ENCODE measurements around the gene CXXC1.
"Not testable (repeated sequence)": the region's sequence is repeated elsewhere in the genome, so short reads cannot be mapped to it uniquely, and the experiment has no call there.

CXXC1 gene

DNA sequence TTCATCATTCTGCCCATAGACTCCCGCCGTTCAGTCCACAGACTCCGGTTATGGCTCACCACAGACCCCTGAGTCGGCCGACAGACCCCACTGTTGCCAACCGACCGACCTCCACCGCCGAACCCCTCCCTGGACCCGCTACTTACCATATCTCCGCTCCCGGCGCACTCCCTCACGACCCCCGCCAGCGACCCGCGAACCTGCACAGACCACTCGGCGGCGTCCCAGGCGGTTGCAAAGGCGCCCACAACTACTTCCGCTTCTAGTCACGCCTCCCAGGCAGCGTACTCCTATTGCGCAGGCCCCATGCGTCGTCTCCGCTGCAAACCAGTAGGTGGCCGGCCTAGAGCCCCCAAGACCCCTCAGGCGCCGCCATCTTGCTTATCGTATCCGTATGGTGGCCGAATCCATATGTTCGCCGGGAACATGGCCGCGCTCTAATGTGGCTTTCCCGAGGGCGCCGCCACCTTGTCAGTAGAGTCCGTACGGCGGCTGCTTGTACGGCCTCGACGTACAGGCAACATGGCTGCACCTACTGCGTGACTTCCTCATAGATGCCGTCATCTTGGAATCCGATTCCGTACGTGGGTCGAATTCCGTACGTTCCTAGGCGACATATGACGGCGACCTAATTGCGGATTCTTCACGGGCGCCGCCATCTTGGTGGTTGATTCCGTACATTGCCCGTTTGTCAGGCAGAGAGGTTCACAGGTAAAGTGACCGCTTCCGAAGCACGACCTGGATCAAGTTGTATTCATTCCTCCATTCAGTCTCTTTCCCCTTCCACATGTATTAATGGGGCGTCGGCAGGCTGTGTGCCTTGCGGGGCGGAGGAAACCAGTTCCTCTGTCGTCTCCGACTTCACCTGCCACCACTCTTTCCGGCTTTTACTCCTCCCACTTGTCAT is at the start of gene CXXC1:
Gene CXXC1, minus strand, starts transcription at position 252 of the 907 bp plus-strand sequence. Its CDS starts 103 bp downstream, at position 149.
- DNase-seq = peak; percentile 98

DNA sequence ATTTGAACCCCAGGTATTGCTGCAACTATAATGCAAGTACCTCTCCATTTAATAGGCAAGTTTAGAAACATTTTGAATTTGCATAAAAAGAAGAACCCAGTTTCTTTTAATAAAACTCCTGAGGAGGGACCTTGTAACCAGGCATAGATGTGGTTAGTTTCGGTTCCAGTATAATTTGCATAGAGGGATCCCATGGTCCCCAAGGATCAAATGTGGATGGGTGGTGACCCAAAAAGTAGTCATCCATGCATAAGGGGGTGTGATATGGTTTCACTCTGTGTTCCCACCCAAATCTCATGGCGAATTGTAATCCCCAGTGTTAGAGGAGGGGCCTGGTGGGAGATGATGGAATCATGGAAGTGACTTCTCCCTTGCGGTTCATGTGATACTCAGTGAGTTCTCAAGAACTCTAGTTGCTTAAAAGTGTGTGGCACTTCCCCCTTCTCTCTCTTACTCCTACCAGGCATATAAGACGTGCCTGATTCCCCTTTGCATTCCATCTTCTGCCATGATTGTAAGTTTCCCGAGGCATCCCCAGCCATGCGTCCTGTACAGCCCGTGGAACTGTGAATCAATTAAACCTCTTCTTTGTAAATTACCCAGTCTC is 47.2 kb upstream of the CXXC1 start:
- DNase-seq = no peak

DNA sequence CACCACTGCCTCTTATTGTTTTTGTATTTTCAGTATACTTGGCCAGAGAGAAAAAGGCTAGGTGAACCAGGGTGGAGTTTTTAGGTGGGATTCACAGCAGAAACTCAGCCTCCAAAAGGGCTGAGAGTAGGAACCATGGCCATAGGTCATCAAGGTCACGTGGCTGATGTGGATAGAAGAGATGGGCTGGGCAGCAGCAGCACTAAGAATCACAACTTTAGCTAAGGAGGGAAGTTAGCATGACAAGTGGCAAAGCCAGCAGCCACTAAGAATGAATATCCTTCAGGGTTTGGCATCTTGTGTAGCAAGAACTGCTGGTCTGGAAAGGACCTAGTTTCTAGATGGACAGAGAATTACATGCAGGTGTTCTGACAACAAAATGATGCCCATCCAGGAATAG is 44.2 kb upstream of the CXXC1 start:
- DNase-seq = no peak

DNA sequence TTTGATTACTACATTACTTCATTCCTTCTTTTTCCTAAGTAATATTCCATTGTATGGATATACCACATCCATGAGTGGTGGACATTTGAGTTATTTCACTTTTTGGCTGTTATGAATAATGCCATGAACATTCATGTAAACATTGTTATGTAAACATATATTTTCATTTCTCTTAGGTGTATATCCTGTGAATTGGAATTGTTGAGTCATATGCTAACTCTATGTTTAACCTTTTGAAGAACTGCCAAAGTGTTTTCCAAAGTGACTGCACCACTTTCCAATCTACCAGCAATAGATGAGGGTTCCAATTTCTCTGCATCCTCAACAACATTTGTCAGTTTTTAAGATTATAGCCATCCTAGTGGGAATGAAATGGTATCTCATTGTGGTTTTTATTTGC is 42.7 kb upstream of the CXXC1 start:
- DNase-seq = no peak

DNA sequence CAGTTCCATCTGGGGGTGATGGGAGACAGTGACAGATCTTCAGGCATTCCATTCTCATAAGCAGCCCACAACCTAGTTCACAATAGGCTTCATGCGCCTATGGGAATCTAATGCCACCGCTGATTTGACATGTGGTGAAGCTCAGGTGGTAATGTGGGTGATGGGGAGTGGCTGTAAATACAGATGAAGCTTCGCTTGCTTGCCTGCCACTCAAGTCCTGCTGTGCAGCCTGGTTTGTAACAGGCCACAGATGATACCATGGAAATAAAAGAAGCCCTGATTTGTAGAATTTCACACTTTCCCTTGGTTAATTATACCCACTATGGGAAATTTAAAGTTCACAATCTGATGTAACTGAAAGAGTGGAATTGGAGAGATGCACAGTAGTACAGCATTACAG is 40.5 kb upstream of the CXXC1 start:
- DNase-seq = no peak

DNA sequence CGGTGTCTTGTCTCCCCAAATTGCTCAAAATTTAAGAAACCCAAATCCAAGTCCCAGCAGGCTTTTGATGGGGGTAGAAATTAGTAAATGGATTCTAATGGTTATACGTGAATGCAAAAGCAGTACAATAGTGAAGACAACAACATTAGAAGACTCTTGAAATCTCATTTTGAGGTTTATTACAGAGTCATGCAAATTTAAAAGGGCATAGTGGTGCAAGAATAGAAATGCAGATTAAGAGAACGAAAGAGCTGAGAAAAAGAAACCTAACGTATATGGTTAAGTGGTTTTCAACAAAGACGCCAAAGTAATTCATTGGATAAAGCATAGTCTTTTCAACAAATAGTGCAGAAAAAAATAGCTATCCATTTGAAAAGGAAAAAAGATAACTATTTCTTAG is 33.2 kb upstream of the CXXC1 start:
- no peak for DNase-seq

DNA sequence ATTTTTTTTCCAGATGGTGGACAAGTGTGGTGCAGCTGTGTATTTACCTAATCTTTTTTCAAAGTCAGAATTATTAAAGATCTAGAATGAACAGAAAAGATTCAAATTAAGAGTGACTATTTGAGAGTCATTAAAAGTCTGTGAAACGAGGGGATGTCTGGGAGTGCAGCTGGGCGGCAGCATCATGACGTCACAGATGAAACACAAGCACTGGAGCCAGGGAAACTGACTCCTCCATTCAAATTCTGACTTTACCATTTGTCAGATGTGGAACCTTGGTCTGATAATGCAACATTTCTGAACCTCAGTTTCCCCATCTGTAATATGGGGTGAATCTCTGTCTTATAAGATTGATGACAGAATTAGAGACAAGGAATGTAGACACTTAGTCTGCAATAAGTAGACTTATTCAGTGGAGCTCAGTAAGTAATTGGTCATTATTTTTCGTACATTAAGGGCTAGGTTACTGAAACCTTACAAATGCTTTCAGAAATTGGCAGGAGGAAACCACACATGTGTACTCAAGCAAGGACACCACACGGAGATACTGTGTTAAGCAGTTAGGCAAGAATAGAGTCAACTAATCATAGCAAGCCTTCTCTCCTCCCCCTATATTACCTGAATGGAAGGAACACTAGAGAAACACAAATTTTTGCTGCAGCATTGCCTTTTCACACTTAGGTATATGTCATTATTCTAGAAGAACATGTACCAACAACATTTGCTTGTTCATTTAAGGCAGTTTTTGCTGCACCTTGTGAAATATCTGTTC is 27.8 kb upstream of the CXXC1 start:
- no peak for DNase-seq

DNA sequence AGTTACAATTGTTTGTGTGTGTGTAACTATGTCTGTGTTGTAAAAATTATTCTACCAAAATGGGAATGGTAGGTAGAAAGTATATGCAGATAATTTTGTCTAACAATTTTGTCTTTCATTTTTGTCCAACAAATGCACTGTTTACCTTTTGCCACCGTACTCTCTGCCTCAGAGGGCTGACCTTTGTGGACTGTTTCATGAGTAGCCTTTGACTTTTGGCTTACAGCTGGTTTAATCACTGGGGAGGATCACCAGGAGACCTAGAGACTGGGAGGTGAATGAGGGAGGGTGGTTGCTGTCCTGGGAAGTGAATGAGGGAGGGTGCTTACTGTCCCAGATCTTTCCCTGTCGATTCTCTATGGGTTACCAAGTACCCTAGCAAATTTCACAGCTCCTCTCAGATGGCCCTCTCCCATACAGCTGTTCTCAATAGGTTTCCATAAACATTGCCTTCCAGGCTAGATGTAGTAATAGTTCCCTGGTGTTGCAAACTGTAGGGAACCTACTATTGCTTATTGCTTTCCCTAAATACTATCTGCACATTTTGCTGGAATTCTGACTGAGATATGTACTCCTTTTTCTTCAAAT is 26.5 kb upstream of the CXXC1 start:
- DNase-seq = no peak

DNA sequence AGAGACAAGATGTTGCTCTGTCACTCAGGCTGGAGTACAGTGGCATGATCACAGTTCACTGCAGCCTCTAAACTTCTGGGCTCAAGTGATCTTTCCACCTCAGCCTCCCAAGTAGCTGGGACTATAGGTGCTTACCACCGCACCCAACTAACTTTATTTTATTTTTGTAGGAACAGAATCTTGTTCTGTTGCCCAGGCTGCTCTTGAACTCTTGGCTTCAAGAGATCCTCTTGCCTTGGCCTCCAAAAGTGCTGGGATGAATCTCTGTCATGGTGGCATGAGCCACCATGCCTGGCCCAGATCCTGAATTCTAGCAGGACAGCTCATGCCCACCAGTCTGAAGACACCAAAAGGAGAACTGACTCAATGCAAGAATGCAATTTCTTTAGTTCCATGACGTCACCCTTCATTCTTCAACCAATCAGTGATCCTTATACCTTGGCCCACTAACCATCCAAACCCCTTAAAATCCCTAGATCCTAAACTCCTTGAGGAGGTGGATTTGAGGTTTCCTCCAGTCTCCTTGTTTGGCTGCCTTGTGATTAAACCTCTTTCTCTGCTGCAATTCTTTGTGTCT is 25.6 kb upstream of the CXXC1 start:
- no peak for DNase-seq

DNA sequence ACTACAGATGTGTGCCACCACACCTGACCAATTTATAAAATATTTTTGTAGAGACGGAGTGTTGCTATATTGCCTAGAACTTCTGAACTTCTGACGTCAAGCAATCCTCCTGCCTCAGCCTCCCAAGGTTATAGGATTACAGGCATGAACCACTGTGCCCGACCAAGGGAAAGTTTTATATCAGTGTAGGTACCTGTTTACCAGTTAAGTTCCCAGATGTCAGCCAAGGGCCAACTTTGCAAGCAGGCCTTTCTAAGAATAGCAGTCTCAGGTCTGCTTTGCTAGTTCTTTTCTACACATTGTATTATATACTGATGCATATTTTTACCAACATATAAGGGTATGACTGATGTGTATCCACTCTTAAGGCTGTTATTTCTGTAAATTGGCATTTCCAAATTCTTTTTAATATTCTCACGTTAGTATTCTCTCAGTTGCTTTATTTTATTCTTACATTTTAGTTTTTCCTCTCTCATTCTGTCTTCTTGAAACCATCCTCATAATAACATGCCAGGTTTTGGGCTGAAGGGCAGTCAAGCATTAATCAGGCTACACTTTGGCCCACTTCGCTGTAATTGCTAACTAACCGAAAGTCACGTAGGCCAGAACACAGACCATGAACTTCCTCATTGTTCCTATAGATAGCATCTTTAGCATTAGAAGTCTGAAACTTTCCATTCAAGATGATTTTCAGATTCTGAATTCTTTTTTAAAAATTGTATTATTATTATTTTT is 25.0 kb upstream of the CXXC1 start:
- DNase-seq = no peak

DNA sequence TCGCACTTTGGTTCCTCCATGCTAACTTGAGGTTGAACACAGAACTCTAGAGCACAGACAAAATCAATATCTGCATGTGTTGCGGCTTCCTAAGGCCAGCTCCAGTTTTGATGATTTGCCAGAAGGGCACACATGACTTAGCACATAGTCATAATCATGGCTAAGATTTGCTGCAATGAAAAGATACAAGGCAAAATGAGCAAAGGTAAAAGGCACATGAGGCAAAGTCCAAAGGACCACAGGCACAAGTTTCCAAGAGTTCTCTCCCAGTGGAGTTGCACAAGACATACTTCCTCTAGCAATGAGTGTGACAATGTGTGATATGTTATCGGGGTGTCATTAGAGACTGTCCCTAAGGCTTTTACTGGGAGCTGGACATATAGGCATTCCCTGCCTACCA is 24.2 kb upstream of the CXXC1 start:
- DNase-seq = no peak

DNA sequence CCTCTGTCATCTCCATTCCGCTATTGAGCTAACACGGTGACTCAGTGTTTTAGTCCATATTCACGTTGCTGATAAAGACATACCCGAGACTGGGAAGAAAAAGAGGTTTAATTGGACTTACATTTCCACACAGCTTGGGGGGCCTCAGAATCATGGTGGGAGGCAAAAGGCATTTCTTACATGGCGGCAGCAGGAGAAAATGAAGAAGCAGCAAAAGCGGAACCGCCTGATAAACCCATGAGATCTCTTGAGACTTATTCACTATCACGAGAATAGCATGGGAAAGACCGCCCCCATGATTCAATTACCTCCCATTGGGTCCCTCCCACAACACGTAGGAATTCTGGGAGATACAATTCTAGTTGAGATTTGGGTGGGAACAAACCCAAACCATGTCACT is 22.6 kb upstream of the CXXC1 start:
- DNase-seq = no peak

DNA sequence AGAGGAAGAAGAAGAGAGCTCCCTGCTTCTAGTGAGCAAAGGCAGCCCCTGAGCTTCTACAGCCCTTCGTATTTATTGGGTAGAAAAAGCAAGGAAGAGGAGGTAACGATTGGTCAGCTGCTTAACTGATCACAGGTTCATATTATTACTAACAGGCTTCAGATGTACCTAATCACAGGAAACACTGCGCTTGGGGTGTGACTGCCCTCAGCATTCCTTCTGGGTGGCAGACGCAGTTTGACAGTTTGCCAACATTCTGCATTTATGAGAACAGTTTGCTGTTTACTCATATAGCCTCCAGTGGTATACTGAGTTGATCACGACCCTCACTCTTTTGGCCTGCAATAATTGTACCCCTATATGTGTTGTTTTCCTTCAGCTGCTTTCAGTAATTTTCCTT is 21.4 kb upstream of the CXXC1 start:
- not testable (repeated sequence) for DNase-seq

DNA sequence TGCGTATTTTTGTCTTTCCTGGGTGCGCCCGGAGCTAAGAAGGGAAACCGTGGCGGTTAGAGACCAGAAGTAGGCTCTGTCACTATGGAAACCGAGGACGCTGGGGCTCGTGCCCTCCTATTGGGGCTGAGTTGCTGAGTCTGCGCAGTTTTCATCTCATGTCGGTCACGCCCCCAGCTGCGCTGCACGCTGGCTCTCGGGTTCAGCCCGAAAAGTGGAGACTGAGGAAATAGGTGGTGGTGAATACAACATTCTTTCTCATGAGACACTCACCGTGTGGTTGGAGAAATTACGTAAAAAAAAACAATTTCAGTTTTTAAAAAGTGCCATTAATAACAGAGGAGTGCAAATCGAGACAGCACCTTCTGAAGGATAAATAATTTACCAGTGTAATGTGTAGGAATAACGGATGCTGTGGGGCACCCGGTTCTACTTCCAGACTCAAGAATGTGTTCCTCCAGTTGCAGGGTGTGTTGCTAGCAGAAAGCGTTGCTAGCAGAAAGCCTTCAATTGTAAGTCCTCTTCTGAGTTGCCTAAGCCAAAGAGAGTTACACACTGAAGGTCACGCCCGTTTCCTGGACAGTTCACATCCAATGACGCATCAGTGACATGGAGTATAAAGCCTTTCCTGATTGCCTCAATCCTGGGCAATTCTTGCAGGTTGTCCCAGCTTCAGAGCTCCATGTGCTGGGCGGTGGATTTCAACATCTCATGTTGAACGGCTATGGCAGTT is 20.4 kb upstream of the CXXC1 start:
- DNase-seq = peak; percentile 85

DNA sequence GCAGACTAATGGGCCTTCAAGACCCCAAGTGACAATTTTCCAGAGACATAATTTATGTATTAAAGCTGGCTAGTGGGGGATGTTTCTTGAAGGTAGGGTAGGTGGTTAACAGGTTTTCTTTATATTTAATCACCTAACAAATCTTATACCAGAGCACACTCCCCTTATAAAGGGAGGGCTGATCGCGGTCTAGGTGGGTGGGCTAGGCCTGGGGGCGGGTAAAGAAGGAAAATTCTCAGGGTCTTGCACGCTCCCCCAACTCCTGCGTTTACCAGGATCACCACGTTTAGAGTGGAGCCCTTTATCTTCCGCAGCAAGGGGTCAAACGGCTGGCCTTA is 19.9 kb upstream of the CXXC1 start:
- DNase-seq = no peak

DNA sequence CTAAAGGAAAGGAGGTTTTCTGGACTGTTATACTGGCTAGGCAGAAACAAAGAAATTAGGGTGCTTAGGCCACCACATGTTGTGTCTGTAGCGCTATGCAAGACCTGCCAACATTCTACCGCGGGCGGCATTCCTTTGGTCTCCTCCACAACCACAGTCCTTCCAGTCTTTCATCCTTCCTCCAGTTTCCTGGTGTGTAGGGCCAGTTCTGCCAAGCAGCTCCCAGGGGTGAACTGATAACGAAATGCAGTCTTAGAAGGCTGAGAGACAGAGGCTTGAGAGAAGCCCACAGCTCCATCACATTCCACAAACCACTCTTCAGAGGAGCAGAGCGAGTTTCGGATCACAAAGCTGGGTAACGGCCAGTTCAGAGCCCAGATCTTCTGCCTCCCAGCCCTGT is 19.5 kb upstream of the CXXC1 start:
- no peak for DNase-seq

DNA sequence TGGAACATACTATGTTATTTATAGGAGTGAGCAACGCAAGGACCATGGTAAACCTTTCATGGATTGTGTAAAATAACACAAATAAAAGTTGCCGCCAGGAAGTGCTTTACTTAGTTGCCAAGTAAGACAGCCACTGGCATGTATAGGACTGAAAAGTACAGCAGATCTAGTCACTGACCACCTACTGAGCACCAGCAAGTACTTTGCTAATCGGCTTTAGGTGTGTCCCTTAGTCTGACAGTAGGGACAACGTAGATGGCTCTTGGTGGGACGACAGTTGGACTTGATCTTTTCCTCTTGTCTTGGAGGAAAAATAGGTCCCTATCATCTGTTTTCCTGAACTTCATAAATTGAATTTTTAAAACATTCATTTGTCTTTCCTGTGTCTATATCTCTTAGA is 13.6 kb upstream of the CXXC1 start:
- no peak for DNase-seq

DNA sequence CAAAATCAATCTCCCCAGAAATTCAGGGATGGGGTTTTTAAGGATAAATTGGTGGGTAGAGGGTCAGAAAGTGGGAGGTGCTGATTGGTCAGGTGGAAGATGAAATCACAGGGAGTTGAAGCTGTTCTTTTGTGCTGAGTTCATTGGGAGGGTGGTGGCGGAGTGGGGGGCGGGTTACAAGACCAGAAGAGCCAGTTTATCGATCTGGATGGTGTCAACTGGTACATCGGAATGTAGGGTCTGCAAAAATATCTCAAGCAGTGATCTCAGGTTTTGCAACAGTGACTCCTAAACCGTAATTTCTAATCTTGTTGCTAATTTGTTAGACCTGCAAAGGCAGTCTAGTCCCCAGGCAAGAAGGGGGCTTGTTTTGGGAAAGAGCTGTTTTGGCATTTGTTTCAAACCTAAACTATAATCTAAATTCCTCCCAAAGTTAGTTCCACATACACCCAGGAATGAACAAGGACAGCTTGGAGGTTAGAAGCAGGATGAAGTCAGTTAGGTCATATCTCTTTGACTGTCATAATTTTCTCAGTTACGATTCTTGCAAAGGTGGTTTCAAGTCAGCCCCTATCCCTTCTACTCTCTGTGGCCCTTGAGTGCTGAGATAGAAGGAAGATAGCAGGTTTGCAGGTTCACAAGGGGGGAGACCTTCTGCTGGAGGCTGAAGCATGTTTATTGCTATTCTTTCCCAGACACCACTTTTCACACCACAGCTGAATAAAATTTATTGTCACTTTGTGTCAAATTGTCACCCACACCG is 12.3 kb upstream of the CXXC1 start:
- DNase-seq = no peak

DNA sequence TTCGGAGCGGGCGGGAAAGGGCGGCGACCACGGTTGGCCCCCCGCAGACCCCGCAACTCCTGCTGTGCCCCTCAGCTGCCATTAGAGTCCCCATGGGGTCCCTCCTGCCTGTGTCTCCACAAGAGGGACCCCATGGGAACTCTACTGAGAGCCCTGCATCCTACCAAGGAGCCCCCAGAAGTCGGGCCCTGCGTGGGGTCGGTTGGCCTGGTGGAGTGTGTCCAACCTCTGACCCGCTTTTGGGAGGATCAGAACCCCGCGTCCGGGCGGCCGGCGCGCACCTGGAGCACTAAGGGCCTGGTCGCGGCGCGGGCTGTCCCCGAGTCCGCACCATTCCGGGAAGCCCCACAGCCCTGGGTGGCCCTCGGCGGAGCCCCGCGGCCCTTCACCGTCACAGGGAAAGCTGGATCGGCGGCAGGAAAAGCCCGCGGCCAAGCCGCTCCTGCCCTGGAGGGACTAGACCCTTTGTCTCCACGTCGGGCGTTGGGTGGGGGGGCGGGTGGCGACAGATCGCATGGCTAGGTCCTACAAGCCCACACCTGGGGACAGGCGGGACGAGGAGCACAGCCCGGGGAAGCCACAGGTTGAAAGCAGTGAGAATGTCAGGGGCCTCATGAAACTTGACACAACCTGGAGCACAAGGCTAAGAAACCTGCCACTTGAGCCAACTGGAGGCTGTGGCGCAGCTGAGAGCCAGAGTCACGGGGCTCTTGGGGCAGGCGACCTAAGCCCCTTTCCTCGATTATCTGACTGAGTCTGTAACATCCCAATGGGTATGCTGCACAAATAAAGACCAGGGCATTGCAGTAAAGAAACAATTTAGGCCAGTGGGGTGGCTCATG is 11.2 kb upstream of the CXXC1 start:
- DNase-seq = no peak

Measured in NCI-H774 (cell line).